ENCODE results near the gene TTLL6.
A peak's percentile ranks its signal among the peaks of the same experiment; 100 is the strongest.

The TTLL6 gene

GRCh38 chr17:48745381-48746275 is 71.4 kb downstream of the TTLL6 start:
- H3K27ac ChIP-seq (ENCODE audit: extremely low read depth, low read depth, low read length): no peak overlapping the region
- 0 out of 2 replicates have a peak, but pooled peaks cover 2% of the 10 kb centered on the region for H3K4me1 ChIP-seq (ENCODE audit: control insufficient read depth, insufficient read depth, low read length)
- no peaks in the 10 kb centered on the region for H3K36me3 ChIP-seq (ENCODE audit: control insufficient read depth in 2 of 2, insufficient read depth in 1 of 2, low read length in 2 of 2)
- no peak overlapping the region for H3K4me3 ChIP-seq (ENCODE audit: low read depth, low read length)
- TF ChIP-seq ZBTB49 (tag by site-specific recombination; IDR thresholded peaks at IDR 0.05; ENCODE audit: low read depth): no peak
- TF ChIP-seq ZBTB17 (tag by site-specific recombination; IDR thresholded peaks at IDR 0.05): peak; percentile 82
- no peak for TF ChIP-seq ZNF266 (tag by site-specific recombination; IDR thresholded peaks at IDR 0.05; ENCODE audit: low read depth)
- no peaks in the 10 kb centered on the region for H3K9me3 ChIP-seq (ENCODE audit: control insufficient read depth, insufficient read depth, low read depth, low read length)
- POLR2A ChIA-PET: no interaction called here
- CTCF ChIA-PET: interaction anchor here (0.6 to 1.5 kb wide), 6 partner anchors 20 to 571 kb away, joined by 3 to 5 read pairs (median 4); no protein-coding TSS in a partner anchor

GRCh38 chr17:48740537-48740936 is 76.5 kb downstream of the TTLL6 start:
- TF ChIP-seq ZNF148 (tag by site-specific recombination; IDR thresholded peaks at IDR 0.05; ENCODE audit: borderline replicate concordance): no peak
- no peak for TF ChIP-seq GLIS2 (tag by site-specific recombination; IDR thresholded peaks at IDR 0.05)
- no peak for TF ChIP-seq ZNF654 (tag by site-specific recombination; IDR thresholded peaks at IDR 0.05; ENCODE audit: low read depth)
- no peak for TF ChIP-seq SP2 (tag by site-specific recombination; IDR thresholded peaks at IDR 0.05)
- no peak for TF ChIP-seq ZNF513 (tag by site-specific recombination; IDR thresholded peaks at IDR 0.05)
- TF ChIP-seq ZNF280C (tag by site-specific recombination; IDR thresholded peaks at IDR 0.05): no peak
- no peak for TF ChIP-seq OSR2 (tag by site-specific recombination; IDR thresholded peaks at IDR 0.05)
- POLR2A ChIA-PET: interaction anchor here (0.6 to 0.8 kb wide), 2 partner anchors 62 to 673 kb away, joined by 3 to 5 read pairs; no protein-coding TSS in a partner anchor
- CTCF ChIA-PET: no interaction called here
- H3K4me3 ChIP-seq (ENCODE audit: low read depth, low read length): no peak overlapping the region
- no peaks in the 10 kb centered on the region for H3K4me1 ChIP-seq (ENCODE audit: control insufficient read depth, insufficient read depth, low read length)
- H3K36me3 ChIP-seq (ENCODE audit: control insufficient read depth in 2 of 2, insufficient read depth in 1 of 2, low read length in 2 of 2): no peaks in the 10 kb centered on the region
- H3K27ac ChIP-seq (ENCODE audit: extremely low read depth, low read depth, low read length): no peak overlapping the region
- no peaks in the 10 kb centered on the region for H3K9me3 ChIP-seq (ENCODE audit: control insufficient read depth, insufficient read depth, low read depth, low read length)

Data from HEK293 (cell line).